GM20000 (cell line): ENCODE data around the gene MOGAT3.
"Not testable (repeated sequence)": the region's sequence is repeated elsewhere in the genome, so short reads cannot be mapped to it uniquely, and the experiment has no call there.

Experiments used
- DNase-seq: peaks from one replicate; pipeline ENCODE4 v3.0.0; 2012; ENCODE audit warnings: low spot score
- TF ChIP-seq, protein P1 (sequence below): IDR thresholded peaks from 2 replicates; pipeline ENCODE4 v1.5.1; 2012; ENCODE audit warnings: mild to moderate bottlenecking, control low read depth; ENCODE audit errors: extremely low read depth, missing control alignments

MOGAT3 gene

DNA sequence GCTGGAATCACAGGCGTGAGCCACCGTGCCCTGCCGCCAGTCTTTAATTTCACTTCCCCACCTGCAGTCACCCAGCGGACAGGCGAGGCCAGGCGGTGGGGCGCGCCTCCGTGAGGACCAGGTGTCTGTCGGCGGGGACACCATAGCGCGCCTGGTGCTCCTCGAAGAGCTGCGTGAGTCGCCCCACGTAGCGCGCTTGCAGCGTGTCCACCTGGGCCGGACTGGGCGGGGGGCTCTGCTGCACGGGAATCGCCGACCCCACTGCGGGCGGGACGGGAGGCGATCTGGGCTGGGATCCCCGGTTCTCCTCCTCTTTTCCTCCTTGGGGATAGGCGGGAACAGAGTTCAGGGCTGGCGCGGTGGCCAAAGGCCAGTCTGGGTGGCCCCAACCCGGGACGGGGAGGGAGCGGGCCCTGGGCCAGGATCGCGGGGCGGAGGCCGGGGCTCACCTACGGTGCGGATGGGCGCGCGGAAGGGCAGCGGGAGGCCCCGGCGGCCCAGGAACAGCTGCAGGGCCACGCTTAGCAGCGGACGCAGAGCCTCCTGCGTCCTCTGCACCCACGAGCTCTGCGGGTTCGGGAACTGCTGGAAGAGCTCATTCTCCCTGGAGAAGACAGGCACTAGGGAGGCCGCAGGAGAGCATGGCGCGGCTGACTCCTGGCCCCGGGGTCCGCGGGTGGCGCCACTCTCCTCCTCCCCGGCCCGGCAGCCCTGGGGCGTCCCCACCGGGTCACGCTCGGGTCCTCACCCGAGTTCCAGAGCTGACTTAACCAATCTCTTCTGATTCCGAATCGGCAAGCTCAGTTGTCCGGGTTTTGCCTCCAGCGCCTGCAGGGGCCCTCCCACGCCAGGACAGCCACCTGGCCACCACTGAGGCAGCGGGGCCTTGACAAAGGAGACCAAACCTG lies 1.1 kb upstream of the MOGAT3 start:
- TF ChIP-seq, protein P1, sequence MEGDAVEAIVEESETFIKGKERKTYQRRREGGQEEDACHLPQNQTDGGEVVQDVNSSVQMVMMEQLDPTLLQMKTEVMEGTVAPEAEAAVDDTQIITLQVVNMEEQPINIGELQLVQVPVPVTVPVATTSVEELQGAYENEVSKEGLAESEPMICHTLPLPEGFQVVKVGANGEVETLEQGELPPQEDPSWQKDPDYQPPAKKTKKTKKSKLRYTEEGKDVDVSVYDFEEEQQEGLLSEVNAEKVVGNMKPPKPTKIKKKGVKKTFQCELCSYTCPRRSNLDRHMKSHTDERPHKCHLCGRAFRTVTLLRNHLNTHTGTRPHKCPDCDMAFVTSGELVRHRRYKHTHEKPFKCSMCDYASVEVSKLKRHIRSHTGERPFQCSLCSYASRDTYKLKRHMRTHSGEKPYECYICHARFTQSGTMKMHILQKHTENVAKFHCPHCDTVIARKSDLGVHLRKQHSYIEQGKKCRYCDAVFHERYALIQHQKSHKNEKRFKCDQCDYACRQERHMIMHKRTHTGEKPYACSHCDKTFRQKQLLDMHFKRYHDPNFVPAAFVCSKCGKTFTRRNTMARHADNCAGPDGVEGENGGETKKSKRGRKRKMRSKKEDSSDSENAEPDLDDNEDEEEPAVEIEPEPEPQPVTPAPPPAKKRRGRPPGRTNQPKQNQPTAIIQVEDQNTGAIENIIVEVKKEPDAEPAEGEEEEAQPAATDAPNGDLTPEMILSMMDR: no peak
- DNase-seq: no peak

DNA sequence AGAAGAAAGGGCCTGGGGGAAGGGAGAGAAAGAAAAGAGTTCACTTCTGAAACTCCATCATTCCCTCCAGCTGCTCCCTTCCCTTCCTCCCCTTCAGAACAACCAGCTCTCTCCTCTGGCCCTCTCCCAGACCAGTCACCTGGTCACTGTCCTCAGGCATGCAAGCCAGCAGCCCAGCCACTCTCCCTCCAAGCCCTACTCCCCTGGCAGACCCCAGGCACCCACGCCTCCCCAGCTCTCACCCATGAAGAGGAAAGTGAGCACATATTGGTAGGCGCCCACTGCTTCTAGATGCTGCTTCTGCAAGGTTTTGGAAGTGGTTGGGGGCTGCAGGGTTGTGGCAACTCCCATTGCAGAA lies 353 bp downstream of the MOGAT3 start:
- no peak for DNase-seq
- TF ChIP-seq, protein P1: no peak

DNA sequence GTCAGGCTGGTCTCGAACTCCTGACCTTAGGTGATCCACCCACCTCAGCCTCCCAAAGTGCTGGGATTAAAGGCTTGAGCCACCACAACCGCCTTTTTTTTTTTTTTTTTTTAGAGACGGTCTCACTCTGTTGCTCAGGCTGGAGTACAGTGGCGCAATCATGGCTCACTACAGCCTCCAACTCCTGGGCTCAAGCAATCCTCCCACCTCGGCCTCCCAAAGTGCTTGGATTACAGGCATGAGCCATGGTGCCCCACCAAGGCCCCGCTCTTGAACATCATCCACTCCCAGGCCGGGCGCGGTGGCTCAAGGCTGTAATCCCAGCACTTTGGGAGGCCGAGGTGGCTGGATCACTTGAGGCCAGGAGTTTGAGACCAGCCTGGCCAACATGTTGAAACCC lies 1.3 kb downstream of the MOGAT3 start:
- not testable (repeated sequence) for DNase-seq

DNA sequence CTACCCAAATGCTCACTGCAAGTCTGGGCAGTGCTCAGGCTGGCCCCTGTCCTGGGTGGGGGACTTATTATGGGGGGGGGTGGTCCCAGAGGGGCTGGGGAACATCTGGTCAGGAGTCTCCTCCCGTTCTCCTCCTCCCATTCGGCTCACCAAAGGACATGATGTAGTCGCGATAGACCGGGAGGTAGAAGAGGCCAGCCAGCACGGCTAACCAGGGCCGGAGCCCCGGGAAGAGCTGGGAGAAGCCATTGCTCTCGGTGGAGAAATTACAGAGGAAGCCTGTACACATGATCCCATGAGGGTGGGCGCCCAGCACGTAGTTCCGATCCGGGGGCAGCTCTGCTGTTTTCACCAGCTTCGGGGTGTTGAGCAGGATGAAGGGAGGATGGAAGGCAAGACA lies 2.4 kb downstream of the MOGAT3 start:
- no peak for DNase-seq
- TF ChIP-seq, protein P1: no peak

DNA sequence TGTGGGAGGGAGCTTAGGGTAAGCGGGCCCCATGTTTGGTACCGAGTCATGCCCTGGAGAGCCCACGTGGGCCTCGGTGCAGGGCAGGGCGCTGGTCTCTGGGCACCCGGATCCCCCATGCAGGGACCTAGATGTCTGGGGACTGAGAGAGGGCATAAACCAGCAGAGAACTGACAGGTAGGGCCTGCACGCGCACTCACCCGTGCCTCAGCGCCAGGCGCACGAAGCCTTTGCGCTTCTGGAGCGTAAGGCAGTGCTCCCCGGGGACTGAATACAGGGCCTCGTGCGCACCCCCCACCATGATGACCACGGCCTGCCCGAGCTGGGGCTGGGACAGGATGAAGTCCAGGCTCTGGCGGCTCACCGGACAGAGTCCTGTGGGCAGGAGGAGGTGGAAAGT lies 2.8 kb downstream of the MOGAT3 start:
- DNase-seq: no peak
- TF ChIP-seq, protein P1: no peak

DNA sequence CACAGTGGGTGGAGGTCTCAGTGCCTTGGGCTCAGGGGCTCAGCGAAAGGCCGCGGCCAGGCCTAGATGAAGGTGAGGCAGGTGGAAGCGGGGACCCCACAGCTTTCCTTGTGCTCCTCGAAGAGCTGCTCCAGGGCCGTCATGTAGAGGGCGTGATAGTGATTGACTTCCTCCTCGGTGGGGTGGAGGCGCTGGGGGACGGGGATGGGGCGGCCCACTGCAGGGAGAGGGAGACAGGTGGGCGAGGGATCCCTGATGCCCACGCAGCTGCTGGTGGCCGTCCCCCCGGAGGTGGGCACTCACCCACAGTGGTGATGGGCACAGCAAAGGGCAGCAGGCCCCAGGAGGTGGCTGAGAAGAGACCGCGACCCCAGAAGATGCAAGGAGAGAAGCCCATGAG lies 5.0 kb downstream of the MOGAT3 start:
- TF ChIP-seq, protein P1: no peak
- DNase-seq: no peak

DNA sequence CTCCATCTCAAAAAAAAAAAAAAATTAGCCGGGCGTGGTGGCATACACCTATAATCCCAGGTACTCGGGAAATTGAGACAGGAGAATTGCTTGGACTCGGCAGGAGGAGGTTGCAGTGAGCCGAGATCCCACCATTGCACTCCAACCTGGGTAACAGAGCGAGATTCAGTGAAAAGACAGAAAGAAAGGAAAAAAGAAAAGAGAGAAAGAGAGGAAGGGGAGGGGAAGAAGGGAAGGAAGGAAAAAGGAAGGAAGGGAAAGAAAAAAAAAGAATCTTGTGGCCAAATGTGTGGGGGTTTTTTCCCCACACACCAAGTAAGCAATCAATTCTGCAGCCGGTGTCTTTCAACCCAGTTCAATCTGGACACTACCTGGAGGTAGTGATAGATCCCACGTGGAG lies 11.7 kb downstream of the MOGAT3 start:
- TF ChIP-seq, protein P1: no peak

More for the DNA sequence above, 11.7 kb downstream of the MOGAT3 start:
- DNase-seq: no peak
